OCI-LY7 (cell line): ENCODE data around the gene ARRB1. TPM values are rescaled to one million over a fixed set of nuclear protein-coding genes. Genes with fewer than 3 reads are reported as not detected.

ENCODE experiments used
- BruUV-seq: library from RNA; stranded (reverse); fragments of 400-500 nt; replicated peaks from 2 replicates; lab custom pipeline; 2021; lab: Mats Ljungman, UMichigan
- CTCF ChIA-PET: fragments of 300-600 bp; sonication (Branson Sonifier 250); formaldehyde crosslinking; loops from one replicate; lab custom pipeline; 2022; ENCODE audit warnings: antibody characterized with exemption; ENCODE audit not compliant: unreplicated experiment; lab: Charles Lee
- POLR2A ChIA-PET: fragments of 300-600 bp; sonication (Branson Sonifier 250); formaldehyde crosslinking; loops from one replicate; lab custom pipeline; 2022; ENCODE audit warnings: antibody characterized with exemption; lab: Charles Lee
- DNase-seq: peaks from one replicate; pipeline ENCODE4 v3.0.0-alpha.2; 2015; ENCODE audit warnings: low spot score
- H2AFZ ChIP-seq: fragments of 200-600 bp; sonication (generic), shearing (Covaris generic); 2 replicates; pipeline ENCODE4 v1.6.1; 2014; ENCODE audit warnings: mild to moderate bottlenecking, antibody characterized with exemption, low read length, moderate library complexity
- H3K27ac ChIP-seq: fragments of 200-600 bp; sonication (generic); 2 replicates; pipeline ENCODE4 v1.5.1; 2014; ENCODE audit warnings: mixed run types, low read depth, mild to moderate bottlenecking, moderate library complexity, low read length, inconsistent platforms; ENCODE audit not compliant: poor library complexity, severe bottlenecking
- H3K36me3 ChIP-seq: fragments of 200-600 bp; sonication (generic); 2 replicates; pipeline ENCODE4 v1.6.1; 2014; ENCODE audit warnings: mild to moderate bottlenecking, antibody characterized with exemption, low read length, moderate library complexity, mixed read lengths; ENCODE audit not compliant: insufficient read depth
- H3K4me1 ChIP-seq: fragments of 200-600 bp; sonication (generic); 2 replicates; pipeline ENCODE4 v1.5.1; 2014; ENCODE audit warnings: mild to moderate bottlenecking, low read length; ENCODE audit not compliant: insufficient read depth, poor library complexity, severe bottlenecking
- H3K4me2 ChIP-seq: fragments of 200-600 bp; sonication (generic); 2 replicates; pipeline ENCODE4 v1.6.1; 2014; ENCODE audit warnings: mild to moderate bottlenecking, low read length
- H3K4me3 ChIP-seq: fragments of 200-600 bp; sonication (generic); 2 replicates; pipeline ENCODE4 v1.5.1; 2014; ENCODE audit warnings: mild to moderate bottlenecking, low read depth, low read length; ENCODE audit not compliant: poor library complexity, severe bottlenecking
- H3K79me2 ChIP-seq: fragments of 200-600 bp; sonication (generic); 2 replicates; pipeline ENCODE4 v1.6.1; 2016; ENCODE audit warnings: low read depth, mild to moderate bottlenecking, low read length, moderate library complexity, mixed read lengths; ENCODE audit not compliant: insufficient read depth
- H3K9me2 ChIP-seq: fragments of 200-600 bp; sonication (generic); 2 replicates; pipeline ENCODE4 v1.6.1; 2016; ENCODE audit warnings: mild to moderate bottlenecking, low read length, mixed read lengths; ENCODE audit not compliant: insufficient read depth
- H3K9me3 ChIP-seq: fragments of 200-600 bp; sonication (generic); 2 replicates; pipeline ENCODE4 v1.6.1; 2014; ENCODE audit warnings: mild to moderate bottlenecking, mixed run types, low read length, mixed read lengths
- H4K20me1 ChIP-seq: fragments of 200-600 bp; sonication (generic); 2 replicates; pipeline ENCODE4 v1.6.1; 2014; ENCODE audit warnings: mild to moderate bottlenecking, antibody characterized with exemption, low read length, moderate library complexity, mixed read lengths; ENCODE audit not compliant: insufficient read depth
- EZH2phosphoT487 ChIP-seq: fragments of 200-600 bp; sonication (generic); IDR thresholded peaks from 2 replicates; pipeline ENCODE4 v1.6.1; 2018; ENCODE audit warnings: low read depth, borderline replicate concordance, mild to moderate bottlenecking, mixed run types, antibody characterized with exemption, low read length, moderate library complexity, mixed read lengths
- intact Hi-C: fragments of 100-400 bp; cut with micrococcal nuclease; formaldehyde crosslinking; loops from one replicate; pipeline ENCODE4 v1.10.0; 2022; ENCODE audit not compliant: unreplicated experiment
- total RNA-seq, 2 experiments: library from RNA; depleted of rRNA in 1 of 2; stranded (reverse); fragments of >200 nt in 1 of 2; shearing (Covaris generic) in 1 of 2; gene quantifications; 2 replicates each; pipeline ENCODE4 v1.2.3, GENCODE V29; 2014 to 2022
- TF ChIP-seq, protein P1 (sequence below): fragments of 200-600 bp; sonication (generic); conservative IDR thresholded peaks from 2 replicates; pipeline ENCODE4 v1.5.1; 2014; ENCODE audit warnings: mild to moderate bottlenecking, antibody characterized with exemption, low read length, moderate library complexity, mixed read lengths

Gene ARRB1
- total RNA-seq, 2 experiments from 2014 or later, result not detected

DNA sequence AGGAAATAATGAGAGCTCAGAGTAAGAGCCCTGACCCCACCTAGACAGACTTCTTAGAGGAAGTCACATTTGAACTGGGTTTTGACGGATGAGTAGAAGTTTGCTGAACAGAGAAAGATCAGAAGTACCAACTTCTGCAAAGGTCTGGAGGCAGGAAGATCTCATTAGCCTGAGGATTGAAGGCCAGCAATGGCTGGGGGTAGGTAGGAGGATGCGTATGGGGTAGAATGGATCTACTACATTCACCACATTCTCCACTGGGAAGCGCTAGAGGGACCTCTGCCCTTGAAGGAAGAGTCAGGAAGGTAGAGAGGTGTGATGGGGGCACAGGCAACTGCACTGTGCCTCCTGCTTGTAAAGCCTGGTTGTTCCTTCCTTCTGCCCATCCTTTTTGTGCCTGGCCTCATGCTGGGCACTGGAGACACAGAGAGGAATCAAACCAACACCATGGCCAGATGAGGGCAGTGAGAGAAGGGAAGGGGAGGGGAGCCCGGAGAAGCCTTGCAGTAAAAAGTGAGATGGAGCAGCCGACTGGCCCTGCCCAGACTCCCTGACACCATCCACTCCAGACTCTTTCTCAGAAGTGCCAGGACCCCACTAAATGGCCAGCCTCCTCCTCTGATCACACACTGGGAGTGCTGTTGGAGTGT lies 106.0 kb downstream of the ARRB1 start:
- H3K4me1 ChIP-seq, result no peaks in the 10 kb centered on the region
- no TSS peak for BruUV-seq
- H3K9me3 ChIP-seq, result no peaks in the 10 kb centered on the region
- no peaks in the 10 kb centered on the region for H3K36me3 ChIP-seq
- no peak overlapping the region for H3K4me2 ChIP-seq
- H3K9me2 ChIP-seq, result no peaks in the 10 kb centered on the region
- intact Hi-C loops, result loop anchor here (5.0 kb wide), 2 partner anchors 38 to 543 kb away; no protein-coding TSS in a partner anchor
- DNase-seq, result no peak
- TF ChIP-seq EZH2phosphoT487, result no peak
- TF ChIP-seq, protein P1, sequence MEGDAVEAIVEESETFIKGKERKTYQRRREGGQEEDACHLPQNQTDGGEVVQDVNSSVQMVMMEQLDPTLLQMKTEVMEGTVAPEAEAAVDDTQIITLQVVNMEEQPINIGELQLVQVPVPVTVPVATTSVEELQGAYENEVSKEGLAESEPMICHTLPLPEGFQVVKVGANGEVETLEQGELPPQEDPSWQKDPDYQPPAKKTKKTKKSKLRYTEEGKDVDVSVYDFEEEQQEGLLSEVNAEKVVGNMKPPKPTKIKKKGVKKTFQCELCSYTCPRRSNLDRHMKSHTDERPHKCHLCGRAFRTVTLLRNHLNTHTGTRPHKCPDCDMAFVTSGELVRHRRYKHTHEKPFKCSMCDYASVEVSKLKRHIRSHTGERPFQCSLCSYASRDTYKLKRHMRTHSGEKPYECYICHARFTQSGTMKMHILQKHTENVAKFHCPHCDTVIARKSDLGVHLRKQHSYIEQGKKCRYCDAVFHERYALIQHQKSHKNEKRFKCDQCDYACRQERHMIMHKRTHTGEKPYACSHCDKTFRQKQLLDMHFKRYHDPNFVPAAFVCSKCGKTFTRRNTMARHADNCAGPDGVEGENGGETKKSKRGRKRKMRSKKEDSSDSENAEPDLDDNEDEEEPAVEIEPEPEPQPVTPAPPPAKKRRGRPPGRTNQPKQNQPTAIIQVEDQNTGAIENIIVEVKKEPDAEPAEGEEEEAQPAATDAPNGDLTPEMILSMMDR, result 0 out of 2 replicates have a peak, but pooled peaks have one; percentile 18
- H3K79me2 ChIP-seq, result no peaks in the 10 kb centered on the region
- H4K20me1 ChIP-seq, result no peaks in the 10 kb centered on the region
- H3K27ac ChIP-seq, result no peak overlapping the region
- H3K4me3 ChIP-seq, result no peak overlapping the region
- CTCF ChIA-PET, result interaction anchor here (1.5 kb wide), 1 partner anchor 105 kb away, joined by 5 read pairs; no protein-coding TSS in a partner anchor
- H2AFZ ChIP-seq, result no peak overlapping the region
- POLR2A ChIA-PET, result interaction anchor here (0.5 to 1.3 kb wide), 4 partner anchors 25 to 105 kb away, joined by 3 to 4 read pairs (median 3); no protein-coding TSS in a partner anchor

DNA sequence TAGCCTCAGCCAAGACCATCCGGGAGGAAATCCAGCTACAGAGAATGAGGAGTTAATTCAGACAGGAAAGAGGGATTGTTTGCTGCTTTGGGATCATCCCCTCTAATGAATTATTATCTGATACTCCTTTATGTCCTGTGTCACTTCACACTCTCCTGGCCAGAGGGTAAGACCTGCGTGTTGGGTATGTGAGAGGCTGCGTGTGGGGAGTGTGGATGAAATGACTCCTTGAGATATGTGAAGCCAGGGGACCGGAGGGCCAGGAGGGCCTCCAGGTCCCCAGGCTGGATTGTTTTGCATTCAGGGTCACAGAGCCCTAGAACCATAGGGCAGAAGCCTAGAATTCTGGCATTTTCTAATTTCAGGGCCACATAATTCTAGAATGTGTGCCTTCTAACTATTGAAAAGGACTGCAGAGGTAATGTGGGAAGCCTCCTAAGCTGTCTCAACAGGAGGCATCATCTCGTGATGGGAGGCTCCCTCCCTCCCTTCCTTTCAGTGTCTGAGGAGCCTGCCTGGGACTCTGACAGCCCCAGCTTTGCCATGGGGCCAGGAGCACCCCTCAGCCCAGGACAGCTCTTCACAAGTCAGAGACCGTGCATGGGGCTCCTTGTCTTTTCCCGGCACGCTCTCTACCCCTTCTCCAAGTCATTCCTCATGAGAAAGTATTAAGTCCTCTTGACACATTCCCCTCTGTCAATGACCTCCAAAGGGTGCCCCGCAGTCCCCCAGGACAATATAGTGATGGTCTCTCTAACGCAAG lies 107.2 kb downstream of the ARRB1 start:
- H3K36me3 ChIP-seq, result no peaks in the 10 kb centered on the region
- H3K9me3 ChIP-seq, result no peaks in the 10 kb centered on the region
- no peak for DNase-seq
- no peaks in the 10 kb centered on the region for H3K4me1 ChIP-seq
- intact Hi-C loops, result no loop called here
- CTCF ChIA-PET, result interaction anchor here (0.5 to 1.5 kb wide), 2 partner anchors 103 to 223 kb away, joined by 5 read pairs; no protein-coding TSS in a partner anchor
- TF ChIP-seq, protein P1, result no peak
- no peak for TF ChIP-seq EZH2phosphoT487
- no peak overlapping the region for H3K27ac ChIP-seq
- BruUV-seq, result no TSS peak
- H3K4me2 ChIP-seq, result no peak overlapping the region
- H3K4me3 ChIP-seq, result no peak overlapping the region
- H3K79me2 ChIP-seq, result no peaks in the 10 kb centered on the region
- POLR2A ChIA-PET, result interaction anchor here (1.3 kb wide), 1 partner anchor 26 kb away, joined by 3 read pairs; no protein-coding TSS in a partner anchor
- no peaks in the 10 kb centered on the region for H3K9me2 ChIP-seq
- H2AFZ ChIP-seq, result no peak overlapping the region
- H4K20me1 ChIP-seq, result no peaks in the 10 kb centered on the region
